Osteoblast (primary cell): ENCODE measurements around the gene CALHM4. TPM values are rescaled to one million over a fixed set of nuclear protein-coding genes. Genes with fewer than 3 reads are reported as not detected.

ENCODE experiments used
- DNase-seq: peaks from one replicate; pipeline ENCODE4 v3.0.0; 2011; ENCODE audit warnings: low spot score, mixed read lengths; ENCODE audit not compliant: insufficient read length; ENCODE audit errors: missing footprints
- H2AFZ ChIP-seq: 2 replicates; pipeline ENCODE4 v1.6.0; 2011; ENCODE audit warnings: mild to moderate bottlenecking, low read length
- H3K27ac ChIP-seq: 2 replicates; pipeline ENCODE4 v1.5.1; 2011; ENCODE audit warnings: mild to moderate bottlenecking, low read depth, low read length, moderate library complexity
- H3K27me3 ChIP-seq: 2 replicates; pipeline ENCODE4 v1.6.0; 2012; ENCODE audit warnings: mild to moderate bottlenecking, control low read depth, inconsistent platforms, low read length, moderate library complexity; ENCODE audit not compliant: insufficient read depth
- H3K36me3 ChIP-seq: 2 replicates; pipeline ENCODE4 v1.5.1; 2011; ENCODE audit warnings: mild to moderate bottlenecking, low read length, control low read depth, moderate library complexity; ENCODE audit not compliant: insufficient read depth
- H3K4me1 ChIP-seq: 2 replicates; pipeline ENCODE4 v1.5.1; 2011; ENCODE audit warnings: mild to moderate bottlenecking, low read length, control low read depth, moderate library complexity; ENCODE audit not compliant: insufficient read depth
- H3K4me2 ChIP-seq: 2 replicates; pipeline ENCODE4 v1.6.0; 2011; ENCODE audit warnings: mild to moderate bottlenecking, low read length; ENCODE audit not compliant: insufficient read depth
- H3K4me3 ChIP-seq: fragments of 200-600 bp; sonication (generic); 3 replicates; pipeline ENCODE4 v1.5.1; 2012; ENCODE audit warnings: mild to moderate bottlenecking, low read length, inconsistent platforms; ENCODE audit not compliant: insufficient read depth
- H3K79me2 ChIP-seq: 2 replicates; pipeline ENCODE4 v1.6.0; 2012; ENCODE audit warnings: mild to moderate bottlenecking, low read length, control low read depth, inconsistent platforms; ENCODE audit not compliant: insufficient read depth
- H3K9me3 ChIP-seq: 2 replicates; pipeline ENCODE4 v1.5.1; 2011; ENCODE audit warnings: low read depth, low read length, control low read depth
- H4K20me1 ChIP-seq: 2 replicates; pipeline ENCODE4 v1.6.0; 2012; ENCODE audit warnings: mild to moderate bottlenecking, low read length, control low read depth; ENCODE audit not compliant: insufficient read depth
- CTCF ChIP-seq: IDR thresholded peaks from 2 replicates; pipeline ENCODE4 v1.5.1; 2011; ENCODE audit warnings: mild to moderate bottlenecking, low read depth, low read length, moderate library complexity; ENCODE audit errors: extremely low read depth
- total RNA-seq: library from RNA; depleted of rRNA; stranded (reverse); fragments of >200 nt; gene quantifications from 2 replicates; pipeline ENCODE4 v1.2.3, GENCODE V29; 2012

The CALHM4 gene
- total RNA-seq, 1 donor: not detected

GRCh38 chr6:116550796-116551195 is 2.8 kb upstream of the CALHM4 start:
- Histone ChIP-seq H3K27me3 (no peaks in the 10 kb centered on the region), H3K4me3 (no peak overlapping the region), H2AFZ (peak overlapping the region; percentile 61), H3K79me2 (no peaks in the 10 kb centered on the region), H3K4me1 (peaks cover 3% of the 10 kb centered on the region), H3K9me3 (no peaks in the 10 kb centered on the region), H3K4me2 (no peak overlapping the region), H3K36me3 (no peaks in the 10 kb centered on the region), H4K20me1 (no peaks in the 10 kb centered on the region), H3K27ac (no peak overlapping the region)
- no peak for TF ChIP-seq CTCF
- DNase-seq: no peak

DNA sequence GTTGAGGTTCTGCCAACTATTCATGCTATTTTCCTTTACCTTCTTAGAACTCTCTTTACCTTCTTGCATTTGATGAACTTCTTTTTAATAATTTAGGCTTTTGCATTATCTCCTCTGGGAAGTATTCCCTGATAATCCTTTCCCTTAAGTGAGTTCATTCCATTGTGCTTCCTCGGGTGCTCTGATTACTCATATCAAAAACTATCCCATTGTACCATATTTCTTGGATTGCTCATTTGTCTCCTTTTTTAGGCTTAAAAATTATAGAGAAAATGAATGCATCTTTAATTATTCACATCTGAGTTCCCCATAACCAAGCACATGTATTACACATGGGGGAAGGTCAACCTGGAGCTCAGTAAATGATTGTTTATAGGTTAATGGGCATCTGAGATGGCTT is 2.5 kb downstream of the CALHM4 start:
- peak overlapping the region; percentile 23 for H3K4me2 ChIP-seq
- no peak for TF ChIP-seq CTCF
- H3K4me3 ChIP-seq: no peak overlapping the region
- peak overlapping the region; percentile 5 for H2AFZ ChIP-seq
- H4K20me1 ChIP-seq: no peaks in the 10 kb centered on the region
- H3K36me3 ChIP-seq: no peaks in the 10 kb centered on the region
- H3K79me2 ChIP-seq: no peaks in the 10 kb centered on the region
- peaks cover 37% of the 10 kb centered on the region for H3K4me1 ChIP-seq
- H3K9me3 ChIP-seq: no peaks in the 10 kb centered on the region
- peak overlapping the region; percentile 68 for H3K27ac ChIP-seq
- no peak for DNase-seq
- no peaks in the 10 kb centered on the region for H3K27me3 ChIP-seq

DNA sequence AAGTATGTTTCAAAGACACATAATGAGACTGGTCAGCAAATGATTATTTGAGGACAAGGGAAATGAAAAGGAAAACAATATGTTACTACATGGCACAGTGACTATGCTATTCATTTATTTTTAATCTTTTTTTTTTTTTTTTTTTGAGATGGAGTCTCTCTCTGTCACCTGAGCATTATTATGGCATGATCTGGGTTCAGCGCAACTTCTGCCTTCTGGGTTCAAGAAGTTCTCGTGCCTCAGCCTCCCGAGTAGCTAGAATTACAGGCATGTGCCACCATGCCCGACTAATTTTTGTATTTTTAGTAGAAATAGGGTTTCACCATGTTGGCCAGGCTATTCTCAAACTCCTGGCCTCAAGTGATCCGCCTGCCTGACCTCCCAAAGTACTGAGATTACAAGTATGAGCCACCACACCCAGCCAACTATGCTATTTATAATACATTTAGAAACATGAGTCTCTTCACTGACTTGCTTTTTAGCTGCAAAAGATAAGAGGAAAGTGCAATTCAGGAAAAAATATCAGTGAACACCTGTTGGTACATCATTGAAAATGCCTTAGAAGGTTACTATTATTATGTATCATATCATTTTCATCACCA is 3.4 kb downstream of the CALHM4 start:
- Histone ChIP-seq H3K79me2 (no peaks in the 10 kb centered on the region), H3K4me1 (peaks cover 39% of the 10 kb centered on the region), H3K4me3 (no peak overlapping the region), H3K4me2 (no peak overlapping the region), H3K27ac (peak overlapping the region; percentile 68), H3K27me3 (no peaks in the 10 kb centered on the region), H3K36me3 (no peaks in the 10 kb centered on the region), H3K9me3 (no peaks in the 10 kb centered on the region), H2AFZ (peak overlapping the region; percentile 5), H4K20me1 (no peaks in the 10 kb centered on the region)
- TF ChIP-seq CTCF: no peak
- DNase-seq: no peak

DNA sequence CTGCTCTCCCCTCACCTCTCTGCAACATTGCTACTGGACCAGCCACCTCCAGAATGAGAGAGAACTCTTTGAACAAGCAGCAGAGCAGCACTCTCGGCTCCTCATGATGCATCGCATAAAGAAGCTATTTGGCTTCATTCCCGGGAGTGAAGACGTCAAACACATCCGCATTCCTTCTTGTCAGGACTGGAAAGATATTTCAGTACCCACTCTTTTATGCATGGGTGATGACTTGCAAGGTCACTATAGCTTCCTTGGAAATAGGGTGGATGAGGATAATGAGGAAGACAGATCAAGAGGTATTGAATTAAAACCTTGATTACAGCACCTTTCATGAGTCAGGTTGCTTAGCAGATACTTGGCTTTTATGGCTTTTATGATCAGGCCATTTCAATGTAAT is 4.3 kb downstream of the CALHM4 start:
- no peak for TF ChIP-seq CTCF
- Histone ChIP-seq H3K36me3 (no peaks in the 10 kb centered on the region), H3K4me1 (peaks cover 39% of the 10 kb centered on the region), H2AFZ (no peak overlapping the region), H3K79me2 (no peaks in the 10 kb centered on the region), H4K20me1 (no peaks in the 10 kb centered on the region), H3K27me3 (no peaks in the 10 kb centered on the region), H3K27ac (peak overlapping the region; percentile 68), H3K4me3 (no peak overlapping the region), H3K9me3 (no peaks in the 10 kb centered on the region), H3K4me2 (peak overlapping the region; percentile 35)
- peak; percentile 60 for DNase-seq
